Calu3 (cell line): ENCODE data around the gene NKX6-2. TPM values are rescaled to one million over a fixed set of nuclear protein-coding genes. Genes with fewer than 3 reads are reported as not detected.

Source experiments
- BruUV-seq: library from RNA; stranded (reverse); fragments of 400-500 nt; replicated peaks from 2 replicates; lab custom pipeline; 2021; lab: Mats Ljungman, UMichigan
- CTCF ChIA-PET: fragments of 300-600 bp; sonication (Branson Sonifier 250); formaldehyde crosslinking; loops from one replicate; lab custom pipeline; 2022; ENCODE audit warnings: antibody characterized with exemption; lab: Charles Lee
- DNase-seq: peaks from one replicate; pipeline ENCODE4 v3.0.0; 2022
- H3K27ac Mint-ChIP-seq: one replicate; pipeline ENCODE4 v1.8.0; 2022; ENCODE audit warnings: mixed read lengths; ENCODE audit not compliant: unreplicated experiment
- H3K27me3 Mint-ChIP-seq: one replicate; pipeline ENCODE4 v1.8.0; 2022; ENCODE audit warnings: mixed read lengths; ENCODE audit not compliant: unreplicated experiment
- H3K36me3 Mint-ChIP-seq: one replicate; pipeline ENCODE4 v1.8.0; 2022; ENCODE audit warnings: mild to moderate bottlenecking, moderate library complexity, mixed read lengths; ENCODE audit not compliant: insufficient read depth, unreplicated experiment
- H3K4me1 Mint-ChIP-seq: one replicate; pipeline ENCODE4 v1.8.0; 2022; ENCODE audit warnings: mild to moderate bottlenecking, low read depth, mixed read lengths; ENCODE audit not compliant: unreplicated experiment
- H3K4me3 Mint-ChIP-seq: one replicate; pipeline ENCODE4 v1.8.0; 2022; ENCODE audit warnings: mild to moderate bottlenecking, low read depth, moderate library complexity, mixed read lengths; ENCODE audit not compliant: unreplicated experiment
- H3K9me3 Mint-ChIP-seq: one replicate; pipeline ENCODE4 v1.8.0; 2022; ENCODE audit warnings: low read depth, mixed read lengths; ENCODE audit not compliant: unreplicated experiment
- CTCF ChIP-seq: fragments of 200-600 bp; IDR thresholded peaks from one replicate; pipeline ENCODE4 v1.8.0; 2022; ENCODE audit warnings: antibody characterized with exemption; ENCODE audit not compliant: unreplicated experiment
- intact Hi-C: fragments of 100-400 bp; cut with micrococcal nuclease; formaldehyde crosslinking; loops from one replicate; pipeline ENCODE4 v1.10.0; 2022; ENCODE audit not compliant: unreplicated experiment
- total RNA-seq: library from RNA; stranded (reverse); gene quantifications from 2 replicates; pipeline ENCODE4 v1.2.3, GENCODE V29; 2022

NKX6-2 gene
- total RNA-seq, 1 experiment from 2014 or later: not detected

- no peaks in the 10 kb centered on the region for H3K27me3 Mint-ChIP-seq
- H3K4me1 Mint-ChIP-seq: no peaks in the 10 kb centered on the region
- H3K4me3 Mint-ChIP-seq: no peak overlapping the region
- CTCF ChIA-PET: no interaction called here
- H3K36me3 Mint-ChIP-seq: peaks cover 5% of the 10 kb centered on the region
- TF ChIP-seq CTCF: no peak
- no peak for DNase-seq
- H3K27ac Mint-ChIP-seq: no peak overlapping the region
- no peaks in the 10 kb centered on the region for H3K9me3 Mint-ChIP-seq
- BruUV-seq: no TSS peak
- intact Hi-C loops: no loop called here
Measured at GRCh38 chr10:132746801-132747625, 38.9 kb downstream of the NKX6-2 start.

GRCh38 chr10:132746386-132746785 lies 39.6 kb downstream of the NKX6-2 start:
- no peaks in the 10 kb centered on the region for H3K36me3 Mint-ChIP-seq
- H3K4me3 Mint-ChIP-seq: no peak overlapping the region
- intact Hi-C loops: no loop called here
- H3K27ac Mint-ChIP-seq: no peak overlapping the region
- H3K4me1 Mint-ChIP-seq: no peaks in the 10 kb centered on the region
- no peak for DNase-seq
- no peaks in the 10 kb centered on the region for H3K27me3 Mint-ChIP-seq
- BruUV-seq: no TSS peak
- no peak for TF ChIP-seq CTCF
- CTCF ChIA-PET: no interaction called here
- no peaks in the 10 kb centered on the region for H3K9me3 Mint-ChIP-seq

GRCh38 chr10:132745971-132746370 lies 40.0 kb downstream of the NKX6-2 start:
- no TSS peak for BruUV-seq
- H3K27ac Mint-ChIP-seq: no peak overlapping the region
- CTCF ChIA-PET: no interaction called here
- no peaks in the 10 kb centered on the region for H3K36me3 Mint-ChIP-seq
- TF ChIP-seq CTCF: no peak
- no peak overlapping the region for H3K4me3 Mint-ChIP-seq
- intact Hi-C loops: no loop called here
- no peaks in the 10 kb centered on the region for H3K9me3 Mint-ChIP-seq
- no peak for DNase-seq
- H3K27me3 Mint-ChIP-seq: no peaks in the 10 kb centered on the region
- H3K4me1 Mint-ChIP-seq: no peaks in the 10 kb centered on the region

GRCh38 chr10:132745511-132745910 lies 40.4 kb downstream of the NKX6-2 start:
- H3K9me3 Mint-ChIP-seq: no peaks in the 10 kb centered on the region

More at GRCh38 chr10:132745511-132745910, 40.4 kb downstream of the NKX6-2 start:
- CTCF ChIA-PET: interaction anchor here (0.7 kb wide), 1 partner anchor 304 kb away, joined by 6 read pairs; no protein-coding TSS in a partner anchor
- BruUV-seq: no TSS peak
- no peak overlapping the region for H3K27ac Mint-ChIP-seq
- H3K36me3 Mint-ChIP-seq: no peaks in the 10 kb centered on the region
- no peaks in the 10 kb centered on the region for H3K27me3 Mint-ChIP-seq
- no peak overlapping the region for H3K4me3 Mint-ChIP-seq
- no peaks in the 10 kb centered on the region for H3K4me1 Mint-ChIP-seq
- DNase-seq: no peak
- intact Hi-C loops: no loop called here
- no peak for TF ChIP-seq CTCF
